SK-N-MC (cell line): ENCODE results near the gene WDR27.

Experiments used
- EZH2 ChIP-seq: fragments of 200-600 bp; sonication (generic); IDR thresholded peaks from one replicate; pipeline ENCODE4 v1.6.1; 2017; ENCODE audit warnings: antibody characterized with exemption
- POLR2AphosphoS5 ChIP-seq: IDR thresholded peaks from 2 replicates; pipeline ENCODE4 v1.6.1; 2012; ENCODE audit warnings: mild to moderate bottlenecking, low read depth, low read length, borderline replicate concordance

GRCh38 chr6:169529931-169530751 lies 171.7 kb downstream of the WDR27 start:
- no peak for TF ChIP-seq POLR2AphosphoS5
- no peak for TF ChIP-seq EZH2
